Activated T-cell treated with anti-CD3 and anti-CD28 coated beads for 48 hours (primary cell): ENCODE measurements around the gene GJA10.
A peak's percentile ranks its signal among the peaks of the same experiment; 100 is the strongest.

ENCODE experiments used
- DNase-seq: peaks from one replicate; pipeline ENCODE4 v3.0.0-alpha.2; 2020; ENCODE audit warnings: low read depth

GJA10 gene

DNA sequence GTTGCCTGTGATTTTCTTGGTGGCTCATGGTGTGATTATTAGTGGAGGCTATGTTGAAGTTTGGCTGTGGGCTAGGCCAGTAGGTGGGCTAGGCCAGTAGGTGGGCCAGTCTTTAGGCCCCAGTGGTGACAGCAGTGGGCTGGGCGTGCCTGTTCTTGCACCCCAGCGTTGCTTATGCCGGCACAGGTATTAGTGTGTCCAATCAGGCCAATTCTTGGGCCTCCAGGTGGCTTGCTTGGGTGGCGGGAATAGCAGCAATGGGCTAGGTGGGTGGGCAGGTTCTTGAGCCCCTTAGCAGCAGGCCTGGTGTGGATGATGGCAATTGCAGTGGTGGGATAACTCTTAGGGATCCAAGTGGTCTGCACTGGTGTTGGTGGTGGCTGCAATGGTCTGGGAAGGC lies 22.9 kb downstream of the GJA10 start:
- DNase-seq = no peak

GRCh38 chr6:89917801-89918366 lies 23.6 kb downstream of the GJA10 start:
- no peak for DNase-seq

DNA sequence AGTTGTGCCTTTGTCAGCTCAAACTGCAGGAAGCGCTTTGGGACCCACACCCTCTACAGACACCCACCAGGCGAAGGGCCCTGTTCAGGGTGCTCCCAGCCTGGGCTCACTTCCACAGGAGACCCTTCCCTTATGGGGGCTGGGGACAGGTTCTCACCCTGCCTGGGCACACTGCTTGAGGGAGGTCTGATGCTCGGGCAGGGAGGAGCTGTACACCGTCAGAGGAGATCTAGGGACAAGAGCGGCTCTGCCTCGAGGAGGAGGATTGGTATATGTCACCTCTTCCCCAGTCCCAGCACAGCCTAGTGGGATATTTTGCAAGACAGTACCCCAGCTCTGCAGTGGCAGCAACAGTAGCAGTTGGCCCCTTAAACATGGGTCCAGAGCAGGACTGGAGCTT lies 26.9 kb downstream of the GJA10 start:
- DNase-seq = no peak

GRCh38 chr6:89921691-89922090 lies 27.4 kb downstream of the GJA10 start:
- no peak for DNase-seq

GRCh38 chr6:89924231-89924630 lies 30.0 kb downstream of the GJA10 start:
- no peak for DNase-seq

GRCh38 chr6:89925826-89926225 lies 31.6 kb downstream of the GJA10 start:
- DNase-seq = no peak

DNA sequence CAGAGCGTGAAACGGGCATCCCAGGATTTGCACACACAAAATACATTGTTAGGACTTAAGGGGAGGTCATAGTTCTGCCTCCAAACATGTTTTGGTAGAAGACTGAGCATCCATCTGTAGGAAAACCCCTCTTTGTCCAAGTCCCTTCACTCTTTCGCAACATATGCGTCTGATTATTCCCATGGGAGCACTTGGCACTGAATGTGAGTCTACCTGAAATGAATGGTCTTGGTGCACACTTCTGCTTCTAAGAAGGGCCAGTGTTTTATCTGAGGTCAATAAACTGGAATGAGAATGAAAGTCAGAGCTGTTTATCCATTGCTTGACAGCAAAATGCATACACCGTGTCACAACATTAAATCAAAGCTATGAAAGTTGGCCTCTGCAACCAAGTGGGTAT lies 33.0 kb downstream of the GJA10 start:
- no peak for DNase-seq

DNA sequence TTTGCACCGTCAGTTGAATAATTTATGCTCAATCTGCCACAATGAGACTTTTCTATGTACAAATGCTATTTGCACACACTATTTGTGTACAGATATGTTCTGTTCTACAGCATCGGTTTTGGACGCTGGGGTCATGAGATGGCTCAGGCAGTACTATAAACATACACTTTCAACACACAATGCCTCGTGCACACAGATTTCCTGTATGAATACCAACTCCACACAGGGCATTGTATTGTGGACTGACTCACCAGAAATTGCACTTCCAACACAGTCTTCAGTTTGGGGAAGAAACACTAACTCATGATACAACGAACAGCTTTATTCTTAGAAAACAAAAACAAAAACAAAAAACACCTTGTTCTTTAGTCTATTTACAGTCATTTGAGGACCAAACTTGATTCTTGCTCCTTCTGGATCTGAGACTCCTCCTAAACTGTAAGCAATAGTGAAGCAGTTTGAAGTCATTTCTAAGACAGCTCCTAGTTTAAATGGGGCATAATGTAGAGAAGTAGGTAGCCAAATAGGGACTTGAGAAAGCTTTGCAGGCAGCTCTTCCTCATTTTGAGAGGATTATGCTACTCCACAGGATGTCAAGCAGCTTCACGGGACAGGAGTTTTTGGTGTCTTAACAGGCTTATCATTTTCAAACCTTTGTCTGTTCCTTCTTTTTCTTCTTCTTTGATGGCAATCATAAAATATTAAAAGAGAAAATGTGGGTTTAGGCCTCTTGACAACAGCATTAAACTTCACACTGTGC lies 33.7 kb downstream of the GJA10 start:
- no peak for DNase-seq

DNA sequence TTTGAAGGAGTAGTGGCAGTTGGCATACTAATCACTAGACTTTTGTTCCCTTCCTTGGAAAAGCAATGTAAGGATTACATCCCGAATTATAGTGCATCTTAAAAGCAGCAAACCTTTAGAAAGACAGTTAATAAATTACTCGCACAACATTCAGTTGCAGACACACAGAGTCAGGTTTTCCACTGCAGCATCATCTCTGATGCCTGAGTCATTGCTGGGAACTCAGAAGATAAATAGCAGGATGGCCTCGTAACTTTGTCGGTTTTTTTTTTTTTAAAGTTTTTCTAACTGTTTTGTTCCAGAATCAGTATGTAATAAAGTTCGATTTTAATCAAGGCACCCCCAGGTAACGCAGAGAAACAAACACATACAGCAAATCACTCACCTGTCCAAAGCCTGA lies 34.3 kb downstream of the GJA10 start:
- no peak for DNase-seq

DNA sequence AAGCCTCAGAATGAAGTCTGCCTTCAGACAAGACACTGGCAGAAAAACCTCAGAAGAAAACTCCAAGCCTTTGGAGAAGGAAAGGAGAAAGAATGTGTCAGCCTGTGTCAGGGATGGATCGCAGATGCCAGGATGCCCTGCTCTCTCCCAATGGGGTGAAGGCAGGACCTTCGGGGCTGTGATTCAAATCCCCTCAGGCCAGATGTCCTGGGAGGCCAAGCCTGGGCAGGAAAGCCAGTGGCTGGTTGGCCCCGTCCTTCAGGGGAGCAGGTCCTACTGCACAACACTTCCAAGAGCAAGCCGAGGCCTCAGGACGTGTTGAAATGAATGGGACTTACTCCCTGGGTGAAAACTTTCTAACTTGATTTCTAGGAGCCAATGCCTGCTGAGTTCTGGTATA lies 36.5 kb downstream of the GJA10 start:
- DNase-seq = no peak

- DNase-seq = no peak
Observed at GRCh38 chr6:89932245-89932802, 38.1 kb downstream of the GJA10 start.

- no peak for DNase-seq
Observed at GRCh38 chr6:89934685-89935366, 40.6 kb downstream of the GJA10 start.

GRCh38 chr6:89936177-89936576 lies 41.9 kb downstream of the GJA10 start:
- DNase-seq = no peak

GRCh38 chr6:89938014-89938413 lies 43.7 kb downstream of the GJA10 start:
- DNase-seq = no peak

GRCh38 chr6:89939144-89939543 lies 44.9 kb downstream of the GJA10 start:
- DNase-seq = no peak

GRCh38 chr6:89940225-89941027 lies 46.2 kb downstream of the GJA10 start:
- DNase-seq = peak; percentile 52

DNA sequence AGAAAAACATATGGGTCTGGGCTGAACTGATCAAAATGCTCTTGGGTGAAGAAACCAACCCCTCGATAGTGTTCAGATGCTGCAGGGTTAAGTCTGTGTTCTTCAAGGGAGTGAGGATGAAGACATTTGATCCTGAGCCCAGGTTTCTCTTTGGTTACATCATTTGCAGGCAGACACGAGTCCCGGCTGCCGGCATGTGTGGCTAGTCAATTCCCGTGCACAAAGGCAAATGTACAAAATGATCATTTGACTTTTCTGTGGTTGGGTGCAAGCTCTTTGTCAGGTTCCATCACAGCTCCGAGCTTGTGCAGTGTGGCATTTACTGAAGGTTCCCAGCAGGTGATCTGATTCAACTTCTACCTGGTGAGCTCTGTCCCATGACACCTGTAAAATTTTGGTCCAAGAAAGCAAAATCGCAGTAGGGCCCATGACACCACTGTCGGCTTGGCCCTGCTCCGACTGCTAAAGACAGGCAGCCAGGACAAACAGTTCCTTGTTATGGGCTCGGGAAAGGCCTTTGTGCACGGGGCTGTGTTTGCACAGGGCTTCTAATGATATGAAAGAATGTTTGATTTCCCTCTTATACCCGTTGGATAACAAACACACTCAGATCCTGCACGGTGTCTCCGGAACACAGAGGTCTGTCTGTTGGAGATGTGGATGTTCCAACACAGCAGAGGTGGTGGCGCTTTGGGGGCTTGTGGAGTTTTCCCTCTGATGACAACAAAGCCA lies 46.9 kb downstream of the GJA10 start:
- no peak for DNase-seq

DNA sequence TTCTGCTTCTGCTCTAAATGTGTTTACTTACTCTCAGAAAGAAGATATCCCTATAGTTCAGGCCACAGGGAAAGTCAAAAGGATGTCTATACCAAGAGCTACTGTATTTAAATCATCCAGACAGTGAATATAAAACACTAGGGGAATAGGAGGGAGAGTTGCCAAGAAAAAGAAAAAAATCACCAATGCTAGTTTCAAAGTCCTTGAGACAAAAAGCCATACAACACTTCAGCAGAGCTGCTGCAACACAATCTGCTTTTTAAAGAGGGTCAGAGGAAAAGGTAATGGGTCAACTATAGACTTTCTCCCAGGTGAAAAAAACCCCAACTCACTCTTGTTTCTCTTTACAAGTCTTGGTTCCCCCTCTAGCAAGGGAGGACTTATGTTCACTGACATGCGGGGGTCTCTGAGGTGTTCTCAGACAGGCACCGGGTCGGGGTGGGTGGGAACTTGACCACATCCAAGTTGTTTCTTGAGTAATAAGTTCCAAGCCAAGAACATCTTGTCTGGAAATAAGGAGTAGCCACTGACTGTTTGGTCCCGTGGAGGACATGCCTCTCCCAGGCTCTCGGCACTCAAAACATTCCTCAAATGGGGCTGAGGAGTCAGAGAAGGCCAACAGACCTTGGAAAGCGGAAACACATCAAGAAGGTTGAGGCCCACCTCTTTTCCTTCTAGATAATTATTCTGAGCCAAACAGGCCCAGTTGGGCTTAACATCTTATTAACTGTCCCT lies 47.7 kb downstream of the GJA10 start:
- DNase-seq = no peak

DNA sequence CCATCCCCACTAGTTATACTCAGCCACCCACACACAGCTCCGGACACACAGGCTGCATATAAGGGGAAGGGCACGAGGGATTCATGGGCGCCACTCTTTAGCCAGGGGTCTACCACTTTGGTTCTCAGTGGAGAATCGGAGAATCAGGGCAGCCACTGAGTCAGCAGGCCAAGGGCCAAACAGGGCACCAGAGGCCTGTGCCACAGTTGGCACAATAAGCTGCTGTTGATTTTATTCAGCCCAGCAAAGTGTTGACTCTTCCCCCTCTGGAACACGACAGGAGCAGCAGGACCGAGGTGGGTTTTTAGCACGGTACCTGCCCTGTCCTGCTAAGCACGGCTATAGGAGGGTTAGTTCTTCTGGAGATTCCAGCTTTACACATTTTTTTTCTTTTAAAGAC lies 48.3 kb downstream of the GJA10 start:
- DNase-seq = no peak

DNA sequence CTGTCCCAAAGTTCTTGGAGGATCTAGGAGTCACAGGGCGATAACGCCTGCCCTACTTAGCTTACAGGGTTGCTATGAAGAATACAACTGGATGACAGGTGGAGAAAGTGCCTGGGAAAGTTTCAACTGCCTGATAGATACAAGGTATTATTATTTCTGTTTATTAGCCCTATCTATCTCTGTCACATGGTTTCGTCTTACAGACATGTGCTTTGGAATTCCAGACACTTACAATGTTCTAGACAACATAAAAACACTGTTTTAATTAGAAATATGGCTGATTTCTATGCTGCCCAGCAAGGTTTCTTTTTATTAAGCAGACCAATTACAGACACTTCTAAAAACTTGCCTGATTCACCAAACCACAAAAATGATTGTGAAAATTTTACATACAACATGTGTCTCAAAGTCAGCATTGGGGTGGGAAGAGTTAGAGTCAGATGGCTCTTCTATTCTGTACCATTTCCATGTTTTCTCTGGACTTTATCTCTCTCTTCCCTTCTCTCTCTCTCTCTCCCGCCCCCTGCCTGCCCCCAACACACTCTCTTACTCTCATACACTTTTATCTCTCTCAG lies 50.0 kb downstream of the GJA10 start:
- DNase-seq = no peak
